AG09319 (cell line): ENCODE results near the gene ZSCAN32.

ENCODE experiments used
- DNase-seq: peaks from one replicate; pipeline ENCODE4 v3.0.0-alpha.2; 2010; ENCODE audit warnings: low read depth; ENCODE audit errors: extremely low read depth
- TF ChIP-seq, protein P1 (sequence below): IDR thresholded peaks from 2 replicates; pipeline ENCODE4 v1.5.1; 2011; ENCODE audit warnings: low read depth, mild to moderate bottlenecking, inconsistent platforms, low read length, moderate library complexity

ZSCAN32 gene

DNA sequence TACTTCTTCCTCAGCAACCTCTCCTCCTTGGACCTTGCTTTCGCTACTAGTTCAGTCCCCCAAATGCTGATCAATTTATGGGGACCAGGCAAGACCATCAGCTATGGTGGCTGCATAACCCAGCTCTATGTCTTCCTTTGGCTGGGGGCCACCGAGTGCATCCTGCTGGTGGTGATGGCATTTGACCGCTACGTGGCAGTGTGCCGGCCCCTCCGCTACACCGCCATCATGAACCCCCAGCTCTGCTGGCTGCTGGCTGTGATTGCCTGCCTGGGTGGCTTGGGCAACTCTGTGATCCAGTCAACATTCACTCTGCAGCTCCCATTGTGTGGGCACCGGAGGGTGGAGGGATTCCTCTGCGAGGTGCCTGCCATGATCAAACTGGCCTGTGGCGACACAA, 44.7 kb downstream of the ZSCAN32 start:
- TF ChIP-seq, protein P1, sequence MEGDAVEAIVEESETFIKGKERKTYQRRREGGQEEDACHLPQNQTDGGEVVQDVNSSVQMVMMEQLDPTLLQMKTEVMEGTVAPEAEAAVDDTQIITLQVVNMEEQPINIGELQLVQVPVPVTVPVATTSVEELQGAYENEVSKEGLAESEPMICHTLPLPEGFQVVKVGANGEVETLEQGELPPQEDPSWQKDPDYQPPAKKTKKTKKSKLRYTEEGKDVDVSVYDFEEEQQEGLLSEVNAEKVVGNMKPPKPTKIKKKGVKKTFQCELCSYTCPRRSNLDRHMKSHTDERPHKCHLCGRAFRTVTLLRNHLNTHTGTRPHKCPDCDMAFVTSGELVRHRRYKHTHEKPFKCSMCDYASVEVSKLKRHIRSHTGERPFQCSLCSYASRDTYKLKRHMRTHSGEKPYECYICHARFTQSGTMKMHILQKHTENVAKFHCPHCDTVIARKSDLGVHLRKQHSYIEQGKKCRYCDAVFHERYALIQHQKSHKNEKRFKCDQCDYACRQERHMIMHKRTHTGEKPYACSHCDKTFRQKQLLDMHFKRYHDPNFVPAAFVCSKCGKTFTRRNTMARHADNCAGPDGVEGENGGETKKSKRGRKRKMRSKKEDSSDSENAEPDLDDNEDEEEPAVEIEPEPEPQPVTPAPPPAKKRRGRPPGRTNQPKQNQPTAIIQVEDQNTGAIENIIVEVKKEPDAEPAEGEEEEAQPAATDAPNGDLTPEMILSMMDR, result no peak
- DNase-seq, result no peak

GRCh38 chr16:3355589-3355988, 45.2 kb downstream of the ZSCAN32 start, which contains the start of gene OR2C1:
Gene OR2C1, plus strand, starts transcription at chr16:3355889. Its CDS starts 52 bp downstream, at chr16:3355941.
- DNase-seq, result no peak
- TF ChIP-seq, protein P1, result no peak

DNA sequence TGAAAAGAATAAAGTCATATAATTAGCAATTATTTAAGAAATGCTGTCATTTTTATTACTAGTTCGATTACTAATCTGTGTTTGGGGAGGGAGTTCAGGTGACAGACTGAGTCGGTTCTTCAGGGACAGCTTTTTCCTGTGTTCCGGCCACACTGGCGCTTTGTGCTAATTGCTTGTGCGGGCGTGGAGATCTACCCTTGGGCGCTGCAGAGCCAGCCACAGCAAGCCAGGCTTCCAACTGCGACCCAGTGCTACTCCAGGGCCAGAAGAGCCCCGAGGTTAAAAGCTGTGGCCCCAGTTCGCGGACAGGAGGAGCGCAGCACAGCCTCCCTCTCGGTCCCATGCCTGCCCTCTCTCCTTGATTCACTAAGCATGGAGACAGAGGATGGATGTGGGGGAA, 51.6 kb downstream of the ZSCAN32 start:
- TF ChIP-seq, protein P1, result no peak
- no peak for DNase-seq

DNA sequence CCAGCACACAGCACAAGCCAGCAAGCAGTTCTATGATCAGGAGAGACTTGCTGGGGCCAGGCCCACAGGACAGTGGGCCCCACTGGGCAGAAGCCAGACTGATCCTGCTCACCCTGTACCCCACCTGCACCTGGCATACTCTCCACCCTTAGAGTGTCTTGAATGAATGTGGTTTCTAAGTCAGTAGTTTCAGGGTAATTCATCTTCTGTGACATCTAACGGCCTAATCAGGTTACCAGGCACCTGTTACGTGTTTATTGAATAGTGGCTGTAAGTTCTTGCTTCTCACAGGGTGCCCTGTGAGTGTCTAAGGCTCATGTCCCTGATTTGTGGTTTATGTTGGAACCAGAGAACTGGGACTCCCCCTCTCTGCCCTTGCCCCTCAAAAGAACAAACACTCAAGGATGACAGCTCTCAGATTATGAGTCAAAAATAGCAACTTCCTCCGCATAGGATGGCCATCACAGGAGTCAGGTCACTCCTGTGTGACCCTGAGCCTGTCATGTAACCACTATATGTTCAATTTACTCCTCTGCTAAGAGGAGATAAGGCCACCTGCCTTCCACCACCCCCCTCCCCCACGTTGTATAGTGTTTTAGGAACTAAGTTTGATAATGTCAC, 52.1 kb downstream of the ZSCAN32 start:
- TF ChIP-seq, protein P1, result no peak
- DNase-seq, result no peak

DNA sequence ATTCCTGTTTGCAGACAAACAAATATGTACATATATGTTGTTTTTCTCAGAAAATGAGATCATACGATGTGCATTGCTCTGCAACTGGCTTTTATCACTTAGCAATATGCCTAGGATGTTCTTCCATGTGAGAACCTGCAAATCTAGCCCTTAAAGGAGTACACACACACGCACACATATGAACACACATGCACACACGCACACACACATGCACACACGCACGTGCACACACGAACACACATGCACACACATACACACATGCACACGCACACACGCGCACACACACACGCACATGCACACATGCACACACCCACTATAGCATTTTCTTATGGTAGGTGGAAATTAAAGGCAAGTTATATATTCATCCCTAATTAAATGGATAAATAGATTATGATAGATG, 53.2 kb downstream of the ZSCAN32 start:
- DNase-seq, result no peak
- TF ChIP-seq, protein P1, result no peak

DNA sequence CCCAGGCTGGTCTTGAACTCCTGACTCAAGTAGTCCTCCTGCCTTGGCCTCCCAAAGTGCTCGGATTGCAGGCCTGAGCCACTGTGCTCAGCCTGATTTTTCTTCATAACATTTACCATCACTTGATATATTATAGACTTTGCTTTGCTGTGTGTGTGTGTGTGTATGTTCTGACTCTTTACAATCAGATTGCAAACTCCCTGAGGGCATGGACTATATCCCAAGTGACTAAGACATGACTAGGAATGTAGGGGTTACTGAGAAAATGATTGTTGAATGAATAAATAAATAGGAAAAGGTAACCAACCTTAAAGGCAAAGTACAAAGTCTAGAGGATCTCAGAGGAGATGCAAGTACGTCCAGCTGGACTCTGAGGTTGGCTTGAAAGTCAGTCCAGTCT, 54.8 kb downstream of the ZSCAN32 start:
- TF ChIP-seq, protein P1, result no peak
- no peak for DNase-seq
